OCI-LY3 (cell line): ENCODE results near the gene TGFBRAP1.

Experiments used
- CTCF ChIP-seq: fragments of 200-600, 300-600 bp; sonication (generic); IDR thresholded peaks from 2 replicates; pipeline ENCODE4 v1.5.1; 2014; ENCODE audit warnings: antibody characterized with exemption, low read length, low read depth
- EZH2phosphoT487 ChIP-seq: fragments of 200-600 bp; shearing (Covaris generic); IDR thresholded peaks from 2 replicates; pipeline ENCODE4 v1.6.1; 2018; ENCODE audit warnings: antibody characterized with exemption, mixed run types, low read depth

GRCh38 chr2:105378276-105378840 is 48.8 kb upstream of the TGFBRAP1 start:
- no peak for TF ChIP-seq CTCF
- no peak for TF ChIP-seq EZH2phosphoT487
